ENCODE data around the gene NDUFB6. TPM values are rescaled to one million over a fixed set of nuclear protein-coding genes. Genes with fewer than 3 reads are reported as not detected.
A peak's percentile ranks its signal among the peaks of the same experiment; 100 is the strongest.
"Not testable (repeated sequence)": the region's sequence is repeated elsewhere in the genome, so short reads cannot be mapped to it uniquely, and the experiment has no call there.

NDUFB6 gene
- total RNA-seq (2014; rRNA removed; shearing (Covaris generic); ENCODE audit: low replicate concordance) = 77.0 and 86.4 TPM in 2 replicates

DNA sequence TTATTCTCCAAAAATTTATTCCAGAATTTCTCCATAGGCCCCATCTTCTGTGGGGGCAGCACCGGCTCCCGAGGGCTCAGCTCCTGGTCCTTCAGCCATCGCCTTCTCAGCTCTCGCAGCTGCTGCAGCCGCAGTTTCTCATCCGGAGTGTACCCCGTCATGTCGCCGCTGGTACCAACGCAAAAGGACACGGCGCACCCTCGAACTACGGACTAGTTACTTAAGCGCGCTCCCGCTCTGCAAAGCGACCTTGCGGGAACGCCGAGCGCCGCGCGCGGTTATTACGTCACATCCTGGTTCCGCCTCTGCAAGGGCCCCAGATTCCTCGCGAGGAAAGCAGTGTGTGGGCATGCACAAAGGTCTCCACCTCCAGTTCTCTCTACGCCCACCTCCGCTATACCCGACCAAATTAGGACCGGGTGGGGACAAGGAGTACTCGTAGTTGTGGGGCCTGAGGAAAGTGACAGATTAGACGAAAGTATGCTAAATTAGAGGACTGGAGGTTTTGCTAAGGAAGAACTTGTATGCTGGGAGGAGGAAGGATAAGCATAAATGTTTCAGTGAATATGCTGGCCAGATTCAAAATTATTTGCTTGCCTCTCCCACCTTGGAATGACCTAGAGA is at the start of gene NDUFB6:
TSS of gene NDUFB6 (minus strand) at position 260 of the 624 bp plus-strand sequence. CDS start at position 161, 99 bp downstream.
- DNase-seq = peak; percentile 91
- Histone ChIP-seq H3K9me3 (no peaks in the 10 kb centered on the region), H3K4me3 (peak within 1 kb of the TSS; percentile 86), H3K27me3 (no peaks in the 10 kb centered on the region), H3K36me3 (0 out of 2 replicates have a peak, but pooled peaks cover 3% of the 10 kb centered on the region)

DNA sequence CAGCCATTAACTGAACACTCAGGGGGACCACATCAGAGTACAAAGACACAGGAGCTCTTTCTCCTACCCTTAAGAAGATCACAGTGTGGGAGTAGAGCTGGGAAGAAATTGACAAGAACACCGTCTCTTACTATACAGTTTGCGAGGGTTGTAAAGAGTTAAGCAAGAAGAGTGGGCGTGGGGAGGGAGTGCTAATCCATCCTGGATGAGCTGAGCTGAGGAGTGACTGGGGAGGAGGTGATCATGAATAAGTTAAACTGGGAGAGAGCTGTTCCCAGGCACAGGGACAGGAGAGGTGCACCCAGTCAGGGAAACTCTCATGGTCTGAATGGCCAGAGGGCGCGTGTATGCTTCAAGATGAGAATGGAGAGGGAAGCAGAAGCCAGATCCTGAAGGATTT is 45.3 kb upstream of the NDUFB6 start:
- H3K9me3 ChIP-seq = no peaks in the 10 kb centered on the region
- H3K36me3 ChIP-seq = no peaks in the 10 kb centered on the region
- H3K27me3 ChIP-seq = no peaks in the 10 kb centered on the region
- no peak overlapping the region for H3K4me3 ChIP-seq
- DNase-seq = no peak

GRCh38 chr9:32606811-32607210 is 33.9 kb upstream of the NDUFB6 start:
- H3K36me3 ChIP-seq = no peaks in the 10 kb centered on the region
- H3K27me3 ChIP-seq = no peaks in the 10 kb centered on the region
- H3K4me3 ChIP-seq = no peak overlapping the region
- no peak for DNase-seq
- no peaks in the 10 kb centered on the region for H3K9me3 ChIP-seq

GRCh38 chr9:32603914-32604852 is 31.2 kb upstream of the NDUFB6 start:
- no peaks in the 10 kb centered on the region for H3K9me3 ChIP-seq
- peak; percentile 7 for DNase-seq
- no peaks in the 10 kb centered on the region for H3K36me3 ChIP-seq
- H3K4me3 ChIP-seq = no peak overlapping the region
- no peaks in the 10 kb centered on the region for H3K27me3 ChIP-seq

- DNase-seq, H3K36me3 ChIP-seq, H3K9me3 ChIP-seq, H3K4me3 ChIP-seq, H3K27me3 ChIP-seq: not testable (repeated sequence)
These were observed 26.1 kb upstream of the NDUFB6 start for GRCh38 chr9:32599021-32599420.

DNA sequence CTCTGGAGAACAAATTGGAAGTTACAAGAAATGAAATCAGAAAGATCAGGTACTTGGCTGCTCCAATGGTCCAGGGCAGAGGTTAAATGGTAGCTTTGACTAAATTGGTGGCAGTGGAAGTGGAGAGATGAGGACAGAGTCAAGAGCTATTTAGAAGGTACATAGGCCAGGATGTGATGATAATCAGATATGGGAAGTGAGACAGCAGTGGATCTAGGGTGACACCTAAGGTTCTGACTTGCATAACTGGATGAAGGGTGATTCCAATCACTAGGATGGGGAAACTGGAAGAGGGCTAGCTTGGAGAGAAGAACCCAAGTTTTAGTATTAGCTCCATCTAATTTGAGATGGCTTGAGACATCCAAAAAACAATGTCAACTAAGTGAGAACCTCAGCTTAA is 24.0 kb upstream of the NDUFB6 start:
- H3K9me3 ChIP-seq = no peaks in the 10 kb centered on the region
- H3K36me3 ChIP-seq = no peaks in the 10 kb centered on the region
- H3K27me3 ChIP-seq = no peaks in the 10 kb centered on the region
- DNase-seq = no peak
- H3K4me3 ChIP-seq = no peak overlapping the region

DNA sequence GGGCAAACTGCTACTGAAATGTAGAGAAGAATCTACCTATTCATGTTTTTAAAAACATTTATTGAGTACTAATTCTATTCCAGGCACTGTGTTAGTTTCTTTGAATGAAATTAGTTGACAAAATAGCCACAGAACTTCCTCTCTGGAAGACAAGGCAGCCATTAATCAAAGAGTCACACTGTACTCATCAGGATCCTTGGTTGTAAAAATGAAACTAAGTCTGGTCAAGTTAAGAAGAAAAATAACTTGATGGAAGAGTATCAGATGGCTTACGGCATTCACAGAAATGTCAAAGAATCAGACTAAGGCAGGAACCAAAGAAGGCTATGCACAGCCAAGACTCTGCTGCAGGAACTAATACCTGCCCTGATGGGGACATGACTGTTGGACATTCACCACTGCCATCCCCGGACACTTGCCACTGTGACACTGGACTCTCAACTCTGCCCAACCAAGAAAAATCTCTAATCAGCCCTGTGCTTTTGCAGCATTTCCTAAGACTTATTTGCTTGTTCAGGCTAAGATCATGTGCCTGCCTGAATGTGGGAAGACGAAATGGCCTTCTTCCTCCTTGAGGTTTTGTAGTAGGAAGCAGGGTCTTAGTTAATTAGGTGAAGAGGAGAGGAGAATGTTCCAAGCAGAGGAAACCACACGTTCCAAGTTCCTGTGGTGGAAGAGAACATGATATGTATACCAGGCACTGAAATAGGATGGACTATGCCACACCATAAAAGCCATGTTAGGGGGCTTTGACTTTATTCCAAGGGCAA is 23.3 kb upstream of the NDUFB6 start:
- H3K4me3 ChIP-seq = no peak overlapping the region
- H3K9me3 ChIP-seq = no peaks in the 10 kb centered on the region
- DNase-seq = no peak
- H3K27me3 ChIP-seq = no peaks in the 10 kb centered on the region
- H3K36me3 ChIP-seq = no peaks in the 10 kb centered on the region

DNA sequence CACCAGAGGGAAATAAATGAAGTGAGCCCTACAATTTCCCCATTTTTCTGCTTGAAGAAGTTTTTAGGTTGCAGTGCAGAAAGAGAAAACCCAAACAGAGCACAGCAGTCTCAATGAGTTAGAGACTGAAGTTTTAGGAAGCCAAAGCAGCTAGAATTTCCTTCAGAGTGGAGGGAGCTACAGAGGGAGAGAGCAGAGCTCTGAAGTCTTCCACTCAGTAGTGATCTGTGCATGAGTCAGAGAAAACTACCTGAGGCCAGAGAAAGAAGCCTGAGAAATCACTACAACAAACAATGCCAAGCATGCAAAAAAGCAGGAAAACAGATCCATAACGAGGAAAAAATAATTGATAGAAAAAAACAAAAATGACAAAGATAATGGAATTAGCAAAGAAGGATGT is 17.9 kb upstream of the NDUFB6 start:
- Histone ChIP-seq H3K4me3 (no peak overlapping the region), H3K36me3 (no peaks in the 10 kb centered on the region), H3K27me3 (no peaks in the 10 kb centered on the region), H3K9me3 (no peaks in the 10 kb centered on the region)
- no peak for DNase-seq

GRCh38 chr9:32590476-32590875 is 17.5 kb upstream of the NDUFB6 start:
- no peaks in the 10 kb centered on the region for H3K9me3 ChIP-seq
- no peaks in the 10 kb centered on the region for H3K27me3 ChIP-seq
- DNase-seq = no peak
- no peak overlapping the region for H3K4me3 ChIP-seq
- H3K36me3 ChIP-seq = no peaks in the 10 kb centered on the region

DNA sequence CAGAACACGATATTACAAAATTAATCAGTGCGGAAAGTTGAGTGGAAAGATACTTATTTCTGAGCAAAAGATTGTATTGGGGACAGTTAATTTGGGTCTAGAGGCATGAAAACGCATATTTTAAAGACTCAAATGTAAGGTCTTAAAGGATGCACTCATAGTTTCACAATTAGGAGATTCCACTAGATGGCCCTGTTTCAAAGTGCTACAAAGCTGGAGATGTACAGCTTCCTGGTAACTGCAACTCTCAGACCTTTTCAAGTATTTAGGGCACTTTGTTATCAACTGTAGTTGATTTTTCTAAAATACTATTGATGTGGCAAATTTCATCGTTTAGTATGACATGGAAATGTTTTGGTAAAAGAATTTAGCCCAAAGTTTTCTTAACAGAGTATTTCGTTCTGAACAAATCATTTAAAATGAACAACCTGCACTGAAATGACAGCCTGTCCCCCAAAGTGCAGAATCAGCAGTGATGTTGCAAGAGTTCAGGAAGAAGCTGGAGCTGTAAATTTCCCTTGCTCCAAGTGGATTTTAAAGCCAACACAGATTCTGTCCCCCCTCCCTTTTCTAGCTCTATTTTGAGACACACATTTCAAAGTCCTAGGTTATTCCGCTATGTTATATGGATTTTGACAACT is 16.2 kb upstream of the NDUFB6 start:
- DNase-seq = no peak
- H3K4me3 ChIP-seq = no peak overlapping the region

GRCh38 chr9:32587901-32588300 is 14.9 kb upstream of the NDUFB6 start:
- H3K9me3 ChIP-seq = no peaks in the 10 kb centered on the region
- H3K4me3 ChIP-seq = no peak overlapping the region
- no peaks in the 10 kb centered on the region for H3K36me3 ChIP-seq
- H3K27me3 ChIP-seq = no peaks in the 10 kb centered on the region
- no peak for DNase-seq

More for the DNA sequence above, 16.2 kb upstream of the NDUFB6 start:
- no peaks in the 10 kb centered on the region for H3K9me3 ChIP-seq
- no peaks in the 10 kb centered on the region for H3K36me3 ChIP-seq
- no peaks in the 10 kb centered on the region for H3K27me3 ChIP-seq

DNA sequence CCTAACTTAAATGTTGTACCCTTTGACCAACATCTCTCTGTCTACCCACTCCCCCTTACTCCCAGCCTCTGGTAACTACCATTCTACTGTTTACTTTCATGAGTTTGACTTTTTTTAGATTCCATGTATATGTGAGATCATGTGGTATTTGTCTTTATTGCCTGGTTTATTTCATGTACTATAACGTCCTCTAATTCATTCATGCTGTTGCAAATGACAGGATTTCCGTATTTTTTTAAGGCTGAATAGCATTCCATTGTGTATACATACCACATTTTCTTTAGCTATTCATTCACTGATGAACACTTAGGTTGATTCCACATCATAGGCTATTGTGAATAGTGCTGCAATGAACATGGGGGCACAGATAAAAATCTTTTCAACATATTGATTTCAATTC is 11.8 kb upstream of the NDUFB6 start:
- no peak for DNase-seq
- Histone ChIP-seq H3K27me3 (no peaks in the 10 kb centered on the region), H3K4me3 (no peak overlapping the region), H3K9me3 (no peaks in the 10 kb centered on the region), H3K36me3 (no peaks in the 10 kb centered on the region)

DNA sequence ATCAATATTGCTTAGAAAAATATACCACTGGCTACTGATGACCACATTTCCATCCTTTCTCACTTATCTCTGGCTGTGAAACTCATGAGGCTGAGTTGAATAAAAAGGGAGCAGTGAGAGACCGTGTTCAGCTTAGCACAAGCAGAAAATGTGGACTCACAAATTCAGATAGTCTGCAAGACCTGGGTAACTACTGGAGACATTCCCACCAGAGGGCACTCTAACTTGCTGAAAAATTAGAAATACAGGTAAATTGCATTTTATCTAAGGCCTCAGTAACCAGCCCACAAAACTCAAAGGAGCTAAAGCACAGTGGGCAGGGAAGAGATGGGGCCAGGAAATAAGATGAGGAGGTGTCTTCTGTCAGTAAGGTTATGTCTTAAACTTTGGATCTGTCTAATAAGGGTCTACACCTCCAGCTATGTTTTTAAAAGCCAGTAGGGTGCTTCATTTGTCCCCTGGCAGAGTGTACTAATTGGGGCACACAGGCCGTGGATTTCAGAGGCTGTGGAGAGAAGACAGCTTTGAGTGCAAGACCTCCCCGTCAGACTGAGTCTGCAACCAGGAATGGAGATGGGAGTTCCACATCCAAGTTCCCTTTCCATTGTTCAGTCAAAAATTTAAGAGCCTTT is 8.7 kb upstream of the NDUFB6 start:
- no peak for DNase-seq
- no peaks in the 10 kb centered on the region for H3K9me3 ChIP-seq

DNA sequence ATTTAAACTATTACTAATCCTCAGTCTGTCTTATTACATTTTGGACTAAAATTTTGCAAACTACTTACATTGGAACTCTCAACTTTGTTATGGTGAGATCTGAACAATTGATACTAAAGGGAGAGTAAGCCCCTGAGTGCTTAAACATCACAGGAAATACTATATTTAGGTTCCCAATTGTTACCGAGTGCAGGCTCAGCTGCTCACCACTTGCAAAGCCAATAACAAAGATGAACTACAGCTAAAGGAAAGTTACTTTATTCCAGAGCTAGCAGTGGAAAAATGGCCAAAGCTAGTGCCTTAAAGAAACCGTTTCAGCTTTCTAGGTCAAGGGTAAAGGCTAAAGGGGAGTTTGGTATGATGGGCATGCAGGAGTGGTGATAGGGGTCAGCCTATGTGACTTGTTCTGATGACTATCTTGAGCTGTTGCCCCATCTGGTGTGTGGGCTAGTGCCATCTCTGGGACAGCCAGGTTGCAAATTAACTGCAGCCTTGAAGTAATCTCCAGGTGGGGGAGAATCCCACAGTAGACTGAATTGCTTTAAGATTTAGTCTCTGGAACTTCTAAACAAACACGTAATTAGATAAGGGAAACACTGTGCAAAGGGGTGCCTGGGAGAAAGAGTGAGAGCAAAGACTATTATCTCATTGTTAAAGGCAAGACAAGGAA is 7.8 kb upstream of the NDUFB6 start:
- Histone ChIP-seq H3K9me3 (no peaks in the 10 kb centered on the region), H3K36me3 (no peaks in the 10 kb centered on the region), H3K27me3 (no peaks in the 10 kb centered on the region), H3K4me3 (no peak overlapping the region)
- no peak for DNase-seq

More for the DNA sequence above, 8.7 kb upstream of the NDUFB6 start:
- Histone ChIP-seq H3K27me3 (no peaks in the 10 kb centered on the region), H3K36me3 (no peaks in the 10 kb centered on the region), H3K4me3 (no peak overlapping the region)

- no peak overlapping the region for H3K4me3 ChIP-seq
- H3K9me3 ChIP-seq = no peaks in the 10 kb centered on the region
- peak; percentile 13 for DNase-seq
- H3K27me3 ChIP-seq = no peaks in the 10 kb centered on the region
- no peaks in the 10 kb centered on the region for H3K36me3 ChIP-seq
These were observed 6.9 kb upstream of the NDUFB6 start for GRCh38 chr9:32579706-32580331.

Measured in MG63 (cell line).